ENCODE results near the gene GJB3. TPM values are rescaled to one million over a fixed set of nuclear protein-coding genes. Genes with fewer than 3 reads are reported as not detected.

Gene GJB3
- polyA plus RNA-seq, 1 donor (not counting 4 experiments of a cell fraction or from before 2014, with no cell fraction given): 133 TPM

- H2AFZ ChIP-seq (ENCODE audit: control insufficient read depth, low read length): no peak overlapping the region
Measured at GRCh38 chr1:34761776-34762307, 19.2 kb upstream of the GJB3 start.

GRCh38 chr1:34762474-34763141, 18.4 kb upstream of the GJB3 start:
- H2AFZ ChIP-seq (ENCODE audit: control insufficient read depth, low read length): no peak overlapping the region
- H3K9ac ChIP-seq (ENCODE audit: control insufficient read depth, extremely low read depth, insufficient read depth, low read length): peak overlapping the region; percentile 59
- FAIRE-seq: peak; percentile 69
- TF ChIP-seq CTCF (optimal IDR thresholded peaks at IDR 0.05 in 1 of 3, IDR thresholded peaks at IDR 0.05 in 1 of 3, conservative IDR thresholded peaks at IDR 0.05 in 1 of 3; ENCODE audit: extremely low read depth in 1 of 3, insufficient read depth in 2 of 3, low read length in 3 of 3) (no peak), EZH2 (IDR thresholded peaks at IDR 0.05; ENCODE audit: low read length) (no peak)
- dilution Hi-C loops (cut with MboI; ENCODE audit: extremely low pct_ligation_motif_present, low sequenced_read_pairs): no loop called here
- no peaks in the 10 kb centered on the region for H4K20me1 ChIP-seq (ENCODE audit: control insufficient read depth, extremely low read depth, insufficient read depth, low read length)
- no peaks in the 10 kb centered on the region for H3K9me3 ChIP-seq (ENCODE audit: control insufficient read depth, low read depth, low read length)
- peak overlapping the region; percentile 75 for H3K4me2 ChIP-seq (ENCODE audit: control insufficient read depth, extremely low read depth, insufficient read depth, low read depth, low read length)
- H3K4me1 ChIP-seq (ENCODE audit: control insufficient read depth, extremely low read depth, insufficient read depth, low read length): peaks cover 70% of the 10 kb centered on the region
- no peaks in the 10 kb centered on the region for H3K9me1 ChIP-seq (ENCODE audit: control insufficient read depth, extremely low read depth, insufficient read depth, low read length)
- DNase-seq (ENCODE audit: low read depth, low spot score): no peak
- peaks cover 8 to 31% of the 10 kb centered on the region in 2 experiments for H3K36me3 ChIP-seq (ENCODE audit: control insufficient read depth in 2 of 2, extremely low read depth in 1 of 2, insufficient read depth in 2 of 2, low read length in 2 of 2)
- H3K27ac ChIP-seq (ENCODE audit: control insufficient read depth, insufficient read depth, low read length): peak overlapping the region; percentile 83
- H3K4me3 ChIP-seq (ENCODE audit: control insufficient read depth in 2 of 3, extremely low read depth in 1 of 3, insufficient read depth in 2 of 3, low read depth in 1 of 3, low read length in 3 of 3): peak overlapping the region; percentile 13 to 37 (median 18)
- peaks cover 43% of the 10 kb centered on the region for H3K79me2 ChIP-seq (ENCODE audit: control insufficient read depth, insufficient read depth, low read length)
- no peaks in the 10 kb centered on the region for H3K27me3 ChIP-seq (ENCODE audit: control insufficient read depth, extremely low read depth, insufficient read depth, low read length)

More at GRCh38 chr1:34761776-34762307, 19.2 kb upstream of the GJB3 start:
- H3K9ac ChIP-seq (ENCODE audit: control insufficient read depth, extremely low read depth, insufficient read depth, low read length): no peak overlapping the region
- H3K27me3 ChIP-seq (ENCODE audit: control insufficient read depth, extremely low read depth, insufficient read depth, low read length): no peaks in the 10 kb centered on the region
- peaks cover 15 to 38% of the 10 kb centered on the region in 2 experiments for H3K36me3 ChIP-seq (ENCODE audit: control insufficient read depth in 2 of 2, extremely low read depth in 1 of 2, insufficient read depth in 2 of 2, low read length in 2 of 2)
- H3K4me1 ChIP-seq (ENCODE audit: control insufficient read depth, extremely low read depth, insufficient read depth, low read length): peaks cover 77% of the 10 kb centered on the region
- no peaks in the 10 kb centered on the region for H3K9me1 ChIP-seq (ENCODE audit: control insufficient read depth, extremely low read depth, insufficient read depth, low read length)
- H3K27ac ChIP-seq (ENCODE audit: control insufficient read depth, insufficient read depth, low read length): peak overlapping the region; percentile 83
- DNase-seq (ENCODE audit: low read depth, low spot score): no peak
- FAIRE-seq: no peak
- H3K4me2 ChIP-seq (ENCODE audit: control insufficient read depth, extremely low read depth, insufficient read depth, low read depth, low read length): peak overlapping the region; percentile 75
- TF ChIP-seq CTCF (optimal IDR thresholded peaks at IDR 0.05 in 1 of 3, IDR thresholded peaks at IDR 0.05 in 1 of 3, conservative IDR thresholded peaks at IDR 0.05 in 1 of 3; ENCODE audit: extremely low read depth in 1 of 3, insufficient read depth in 2 of 3, low read length in 3 of 3): no peak
- TF ChIP-seq EZH2 (IDR thresholded peaks at IDR 0.05; ENCODE audit: low read length): no peak
- no peaks in the 10 kb centered on the region for H3K9me3 ChIP-seq (ENCODE audit: control insufficient read depth, low read depth, low read length)
- peaks cover 50% of the 10 kb centered on the region for H3K79me2 ChIP-seq (ENCODE audit: control insufficient read depth, insufficient read depth, low read length)
- no peaks in the 10 kb centered on the region for H4K20me1 ChIP-seq (ENCODE audit: control insufficient read depth, extremely low read depth, insufficient read depth, low read length)
- dilution Hi-C loops (cut with MboI; ENCODE audit: extremely low pct_ligation_motif_present, low sequenced_read_pairs): no loop called here
- H3K4me3 ChIP-seq (ENCODE audit: control insufficient read depth in 2 of 3, extremely low read depth in 1 of 3, insufficient read depth in 2 of 3, low read depth in 1 of 3, low read length in 3 of 3): peak overlapping the region in 1 of 3 experiments; percentile 18

All from keratinocyte (primary cell).